Left lung (tissue), 10 donors: ENCODE measurements around the gene UTP25. TPM values are rescaled to one million over a fixed set of nuclear protein-coding genes. Genes with fewer than 3 reads are reported as not detected.

Experiments used
- ATAC-seq: fragments of 200-7000 bp; cut with Tn5 transposase; one replicate; pipeline ENCODE4 v1.9.1; 2020; ENCODE audit warnings: moderate library complexity
- DNase-seq, 4 donors: peaks; one replicate each; pipeline ENCODE4 v3.0.0-alpha.2; 2013 to 2020
- H3K27ac ChIP-seq, 2 donors: fragments of 200-600 bp; sonication (generic) in 1 of 2; one replicate each; pipeline versions ENCODE4 v1.5.0 to v1.8.0; 2020 to 2021
- H3K27me3 ChIP-seq, 2 donors: fragments of 200-600 bp; sonication (generic) in 1 of 2; one replicate each; pipeline versions ENCODE4 v1.5.0 to v1.8.0; 2020 to 2021
- H3K36me3 ChIP-seq, 2 donors: fragments of 200-600 bp; sonication (generic) in 1 of 2; one replicate each; pipeline versions ENCODE4 v1.5.0 to v1.8.0; 2020 to 2021
- H3K4me1 ChIP-seq, 2 donors: fragments of 200-600 bp; one replicate each; pipeline ENCODE4 v1.8.0; 2021
- H3K4me3 ChIP-seq, 2 donors: fragments of 200-600 bp; sonication (generic) in 1 of 2; one replicate each; pipeline versions ENCODE4 v1.5.0 to v1.8.0; 2020 to 2021; ENCODE audit warnings: mild to moderate bottlenecking in 1 of 2
- H3K9me3 ChIP-seq, 2 donors: fragments of 200-600 bp; sonication (generic) in 1 of 2; one replicate each; pipeline versions ENCODE4 v1.5.0 to v1.8.0; 2020 to 2021
- CTCF ChIP-seq, 2 donors: fragments of 200-600 bp; sonication (generic) in 1 of 2; IDR thresholded peaks; one replicate each; pipeline versions ENCODE4 v1.5.0 to v1.8.0; 2021; ENCODE audit warnings: antibody characterized with exemption in 2 of 2
- intact Hi-C, 2 donors: fragments of 100-400 bp; cut with DNase I; formaldehyde crosslinking; loops; one replicate each; pipeline versions ENCODE4 v1.11.2 to v1.14.2; 2022
- polyA plus RNA-seq, 6 donors: library from polyadenylated mRNA; unstranded; fragments of 120-200 nt; gene quantifications; one replicate each; pipeline ENCODE4 v1.2.1, GENCODE V29; 2013; ENCODE audit not compliant: insufficient read length in 6 of 6
- total RNA-seq, 2 donors: library from RNA; stranded (reverse); fragmentation: NEBNext Ultra II Directional; extraction: Animal tissue kit (Norgen Biotek cat#: 25700); gene quantifications; one replicate each; pipeline ENCODE4 v1.2.1, GENCODE V29; 2021
- donor health status: DM: no; HTN: yes; CAD: no.
- donor health status: DM: no; HTN: no; CAD: no.

The UTP25 gene
- total and polyA plus RNA-seq, 8 donors, result 4.1 to 11.5 (median 10.3) TPM

DNA sequence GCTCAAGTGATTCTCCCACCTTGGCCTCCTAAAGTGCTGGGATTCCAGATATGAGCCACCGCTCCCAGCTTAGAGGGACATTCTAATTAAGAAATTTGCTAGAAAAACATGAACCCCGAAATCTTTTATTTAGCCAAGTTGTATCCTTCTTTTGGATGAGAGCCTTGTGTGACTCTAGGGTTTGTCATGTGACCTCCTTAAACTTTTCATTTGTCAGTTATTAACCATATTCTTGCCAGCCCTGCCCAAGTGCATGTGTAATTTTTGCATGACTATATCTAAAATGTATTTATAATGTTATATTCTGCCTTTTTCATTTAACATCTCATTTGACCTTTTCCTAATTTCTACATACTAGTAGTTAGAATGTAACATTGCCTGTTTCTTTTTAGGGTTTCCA, 1.9 kb downstream of the UTP25 start:
- H3K36me3 ChIP-seq, result peaks cover 0 to 41% of the 10 kb centered on the region in 2 donors
- intact Hi-C loops, result no loop called here
- no peak for DNase-seq
- H3K27ac ChIP-seq, result no peak overlapping the region
- H3K27me3 ChIP-seq, result no peaks in the 10 kb centered on the region
- H3K4me3 ChIP-seq, result no peak overlapping the region
- H3K4me1 ChIP-seq, result peaks cover 0 to 21% of the 10 kb centered on the region in 2 donors
- TF ChIP-seq CTCF (IDR thresholded peaks at IDR 0.05), result no peak
- ATAC-seq, result no peak
- no peaks in the 10 kb centered on the region for H3K9me3 ChIP-seq

GRCh38 chr1:209830722-209831121, 3.0 kb downstream of the UTP25 start:
- no peaks in the 10 kb centered on the region for H3K9me3 ChIP-seq
- no peak for TF ChIP-seq CTCF (IDR thresholded peaks at IDR 0.05)
- H3K27ac ChIP-seq, result no peak overlapping the region
- H3K36me3 ChIP-seq, result peaks cover 0 to 50% of the 10 kb centered on the region in 2 donors
- no peak for DNase-seq
- H3K27me3 ChIP-seq, result no peaks in the 10 kb centered on the region
- no peak overlapping the region for H3K4me3 ChIP-seq
- H3K4me1 ChIP-seq, result peaks cover 0 to 21% of the 10 kb centered on the region in 2 donors
- no peak for ATAC-seq
- intact Hi-C loops, result no loop called here

DNA sequence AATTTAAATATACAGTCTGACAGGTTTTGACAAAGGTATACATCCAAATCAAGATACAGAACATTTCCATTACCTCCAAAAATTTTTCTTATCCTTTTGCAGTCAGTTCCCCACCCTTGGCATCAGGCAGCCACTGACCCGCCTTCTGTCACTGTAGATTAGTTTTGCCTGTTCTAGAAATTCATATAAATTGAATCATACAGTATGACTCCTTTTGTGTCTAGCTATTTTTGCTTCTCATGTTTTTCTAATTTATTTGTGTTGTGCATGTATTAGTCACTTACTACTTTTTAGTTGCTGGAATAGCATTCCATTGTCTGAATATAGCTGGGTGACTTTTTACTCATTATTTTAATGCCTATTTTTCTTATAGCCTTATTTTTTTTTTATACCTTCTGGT, 3.8 kb downstream of the UTP25 start:
- H3K9me3 ChIP-seq, result no peaks in the 10 kb centered on the region
- H3K4me3 ChIP-seq, result no peak overlapping the region
- no peaks in the 10 kb centered on the region for H3K27me3 ChIP-seq
- no peak for TF ChIP-seq CTCF (IDR thresholded peaks at IDR 0.05)
- no peak for DNase-seq
- no peak for ATAC-seq
- peaks cover 0 to 21% of the 10 kb centered on the region in 2 donors for H3K4me1 ChIP-seq
- intact Hi-C loops, result no loop called here
- peaks cover 0 to 59% of the 10 kb centered on the region in 2 donors for H3K36me3 ChIP-seq
- no peak overlapping the region for H3K27ac ChIP-seq

DNA sequence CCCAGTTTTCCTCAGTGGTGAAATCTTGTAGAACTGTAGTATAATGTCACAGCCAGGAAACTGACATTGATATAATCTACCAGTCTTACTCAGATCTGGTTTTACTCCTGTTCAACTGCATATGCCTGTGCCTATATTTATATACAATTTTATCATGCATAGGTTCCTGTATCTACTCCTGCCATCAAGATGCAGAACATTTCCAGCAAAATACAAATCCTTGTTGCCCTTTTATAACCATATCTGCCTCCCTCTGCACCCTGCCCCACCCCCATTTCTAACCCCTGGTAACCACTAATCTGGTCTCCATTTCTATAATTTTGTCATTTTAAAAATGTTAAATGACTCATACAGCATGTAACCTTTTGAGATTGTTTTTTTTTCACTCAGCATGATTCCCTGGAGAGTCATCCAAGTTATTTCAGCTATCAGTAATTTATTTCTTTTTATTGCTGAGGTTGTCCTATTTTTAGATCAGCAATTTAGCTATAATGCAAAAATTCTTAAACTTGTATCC, 8.1 kb downstream of the UTP25 start:
- Histone ChIP-seq H3K4me1 (peaks cover 0 to 9% of the 10 kb centered on the region in 2 donors), H3K27me3 (no peaks in the 10 kb centered on the region), H3K9me3 (no peaks in the 10 kb centered on the region), H3K36me3 (peaks cover 0 to 97% of the 10 kb centered on the region in 2 donors), H3K4me3 (no peak overlapping the region), H3K27ac (no peak overlapping the region)
- no peak for ATAC-seq
- DNase-seq, result no peak
- TF ChIP-seq CTCF (IDR thresholded peaks at IDR 0.05), result no peak
- intact Hi-C loops, result no loop called here

DNA sequence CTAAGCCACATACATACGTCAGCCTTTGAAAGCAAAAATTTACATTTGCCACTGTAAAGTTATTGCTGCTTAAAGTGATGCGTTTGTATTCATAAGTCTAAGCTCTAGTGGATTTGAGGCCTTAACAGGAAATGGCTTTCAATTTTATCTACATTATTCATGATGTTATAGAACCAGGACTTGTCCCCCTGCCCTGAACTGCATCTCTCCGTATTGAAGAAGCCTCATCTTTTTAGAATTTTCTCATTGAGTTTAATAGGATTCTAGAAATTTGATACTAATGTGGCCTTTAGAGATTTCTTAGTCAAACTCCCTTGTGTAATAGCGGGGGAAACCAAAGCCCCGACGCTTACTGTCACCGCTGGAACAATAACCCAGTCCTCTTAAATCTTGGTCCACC, 9.9 kb downstream of the UTP25 start:
- Histone ChIP-seq H3K4me1 (peaks cover 0 to 9% of the 10 kb centered on the region in 2 donors), H3K27me3 (no peaks in the 10 kb centered on the region), H3K27ac (no peak overlapping the region), H3K4me3 (no peak overlapping the region), H3K9me3 (no peaks in the 10 kb centered on the region), H3K36me3 (peaks cover 0 to 97% of the 10 kb centered on the region in 2 donors)
- no peak for DNase-seq
- no peak for TF ChIP-seq CTCF (IDR thresholded peaks at IDR 0.05)
- intact Hi-C loops, result no loop called here
- ATAC-seq, result no peak
